Adipose tissue (tissue), 3 donors: ENCODE measurements around the gene GPATCH8. TPM values are rescaled to one million over a fixed set of nuclear protein-coding genes. Genes with fewer than 3 reads are reported as not detected.
"Not testable (repeated sequence)": the region's sequence is repeated elsewhere in the genome, so short reads cannot be mapped to it uniquely, and the experiment has no call there.

Experiments
- H3K27ac ChIP-seq: one replicate; pipeline ENCODE4 v1.5.1; 2013; ENCODE audit warnings: low read depth, low read length
- WGBS, 3 donors: extraction: QIAGEN DNeasy Blood & Tissue Kit; methylation state at CpG; one replicate each; pipeline ENCODE4 v1.1.7; 2013; 5-methylcytosine and 5-hydroxymethylcytosine counted together
- polyA plus RNA-seq, 3 donors: library from polyadenylated mRNA; stranded (reverse); fragments of 200-250 nt; gene quantifications; one replicate each; pipeline ENCODE4 v1.2.3, GENCODE V29; 2013
- donor health status: healthy with polysubstance abuse.
- donor health status: Bipolar disorder and iron deficiency.
- donor health status: healthy.

The GPATCH8 gene
- polyA plus RNA-seq, 3 donors = 5.8 to 11.2 (median 7.6) TPM

GRCh38 chr17:44385287-44386181, 117.7 kb downstream of the GPATCH8 start:
- H3K27ac ChIP-seq = no peak overlapping the region
- WGBS, 3 donors = 4 to 9% (median 6%) methylated on average over 64 to 68 of the region's 68 CpGs

GRCh38 chr17:44384823-44385286, 118.4 kb downstream of the GPATCH8 start:
- H3K27ac ChIP-seq = no peak overlapping the region

GRCh38 chr17:44384281-44384822, 118.9 kb downstream of the GPATCH8 start:
- no peak overlapping the region for H3K27ac ChIP-seq
- 22 to 43% (median 39%) methylated on average over 27 to 29 of the region's 29 CpGs for WGBS, 3 donors

More at GRCh38 chr17:44384823-44385286, 118.4 kb downstream of the GPATCH8 start:
- 4 to 7% (median 6%) methylated on average over 21 to 26 of the region's 26 CpGs for WGBS, 3 donors

- H3K27ac ChIP-seq = no peak overlapping the region
- WGBS, 3 donors = 61 to 85% (median 82%) methylated on average over 16 of the region's 16 CpGs
Measured at GRCh38 chr17:44383861-44384260, 119.3 kb downstream of the GPATCH8 start.

- WGBS, 3 donors = 82 to 95% (median 94%) methylated on average over 15 of the region's 15 CpGs
- no peak overlapping the region for H3K27ac ChIP-seq
Measured at GRCh38 chr17:44383363-44383762, 119.8 kb downstream of the GPATCH8 start.

GRCh38 chr17:44382917-44383316, 120.3 kb downstream of the GPATCH8 start:
- no peak overlapping the region for H3K27ac ChIP-seq
- 86 to 91% (median 91%) methylated on average over 6 of the region's 6 CpGs for WGBS, 3 donors

GRCh38 chr17:44381810-44382305, 121.3 kb downstream of the GPATCH8 start:
- no peak overlapping the region for H3K27ac ChIP-seq
- WGBS, 3 donors = 73 to 78% (median 75%) methylated on average over 4 of the region's 4 CpGs

GRCh38 chr17:44380767-44381166, 122.4 kb downstream of the GPATCH8 start:
- H3K27ac ChIP-seq = no peak overlapping the region
- WGBS, 3 donors = 64 to 83% (median 80%) methylated on average over 9 of the region's 9 CpGs

GRCh38 chr17:44379887-44380286, 123.3 kb downstream of the GPATCH8 start:
- no peak overlapping the region for H3K27ac ChIP-seq
- 91 to 93% (median 91%) methylated on average over 10 of the region's 10 CpGs for WGBS, 3 donors

- 82 to 91% (median 88%) methylated on average over 14 of the region's 14 CpGs for WGBS, 3 donors
- no peak overlapping the region for H3K27ac ChIP-seq
Measured at GRCh38 chr17:44378171-44378705, 125.0 kb downstream of the GPATCH8 start.

- WGBS, 3 donors = 80 to 93% (median 81%) methylated on average over 12 of the region's 12 CpGs
- no peak overlapping the region for H3K27ac ChIP-seq
Measured at GRCh38 chr17:44376779-44377178, 126.4 kb downstream of the GPATCH8 start.

GRCh38 chr17:44376124-44376523, 127.1 kb downstream of the GPATCH8 start:
- H3K27ac ChIP-seq = no peak overlapping the region
- 19 to 36% (median 25%) methylated on average over 5 of the region's 5 CpGs for WGBS, 3 donors

- 39 to 49% (median 47%) methylated on average over 22 of the region's 22 CpGs for WGBS, 3 donors
Measured at GRCh38 chr17:44375196-44376017, 127.8 kb downstream of the GPATCH8 start.

GRCh38 chr17:44374306-44375195, 128.7 kb downstream of the GPATCH8 start:
- no peak overlapping the region for H3K27ac ChIP-seq
- WGBS, 3 donors = 29 to 34% (median 30%) methylated on average over 26 to 31 of the region's 31 CpGs

More at GRCh38 chr17:44375196-44376017, 127.8 kb downstream of the GPATCH8 start:
- H3K27ac ChIP-seq = no peak overlapping the region

GRCh38 chr17:44372036-44372435, 131.2 kb downstream of the GPATCH8 start:
- 71 to 76% (median 76%) methylated on average over 10 of the region's 10 CpGs for WGBS, 3 donors
- H3K27ac ChIP-seq = no peak overlapping the region

- not testable (repeated sequence) for H3K27ac ChIP-seq
- WGBS, 3 donors = 44 to 58% (median 44%) methylated on average over 17 of the region's 17 CpGs
Measured at GRCh38 chr17:44369414-44370023, 133.7 kb downstream of the GPATCH8 start.
